HepG2 (cell line): Measurements from ENCODE around the gene CCL19. TPM values are rescaled to one million over a fixed set of nuclear protein-coding genes. Genes with fewer than 3 reads are reported as not detected.

ENCODE experiments used
- CEBPB ChIP-seq: IDR thresholded peaks from 2 replicates; pipeline ENCODE4 v1.6.1; 2011; ENCODE audit warnings: low read depth, low read length, improper control_type of control experiment, borderline replicate concordance
- NFATC3 ChIP-seq: sonication (generic); formaldehyde crosslinking; IDR thresholded peaks from 2 replicates; pipeline ENCODE4 v1.5.1; 2020; ENCODE audit warnings: mild to moderate bottlenecking, missing genetic modification reagents
- RBM39 ChIP-seq: fragments of 200-400 bp; formaldehyde crosslinking; IDR thresholded peaks from one replicate; pipeline ENCODE4 v1.6.1; 2018; ENCODE audit warnings: antibody characterized with exemption, mild to moderate bottlenecking, low read depth, low read length; ENCODE audit not compliant: poor library complexity, severe bottlenecking
- SP5 ChIP-seq: IDR thresholded peaks from 2 replicates; pipeline ENCODE4 v1.6.1; 2016; ENCODE audit warnings: low read depth, borderline replicate concordance
- THYN1 ChIP-seq: sonication (generic); formaldehyde crosslinking; IDR thresholded peaks from 2 replicates; pipeline ENCODE4 v1.8.1; 2023; ENCODE audit warnings: low read depth, mild to moderate bottlenecking, moderate library complexity, missing genetic modification reagents, borderline replicate concordance
- ZFX ChIP-seq: sonication (generic); formaldehyde crosslinking; IDR thresholded peaks from 2 replicates; pipeline ENCODE4 v1.4.0; 2020; ENCODE audit warnings: mild to moderate bottlenecking, low read depth, missing genetic modification reagents, moderate library complexity
- ZNF124 ChIP-seq: sonication (generic); formaldehyde crosslinking; IDR thresholded peaks from 2 replicates; pipeline ENCODE4 v1.4.0; 2020; ENCODE audit warnings: missing genetic modification reagents
- ZNF138 ChIP-seq: sonication (generic); formaldehyde crosslinking; IDR thresholded peaks from 2 replicates; pipeline ENCODE4 v1.5.0; 2020; ENCODE audit warnings: mild to moderate bottlenecking, low read depth, missing genetic modification reagents
- ZNF205 ChIP-seq: IDR thresholded peaks from 2 replicates; pipeline ENCODE4 v1.6.1; 2018; ENCODE audit warnings: missing biosample characterization, missing genetic modification reagents
- ZNF629 ChIP-seq: sonication (generic); formaldehyde crosslinking; conservative IDR thresholded peaks from 2 replicates; pipeline ENCODE4 v1.5.0; 2020; ENCODE audit warnings: missing genetic modification reagents
- ZNF792 ChIP-seq: IDR thresholded peaks from 2 replicates; pipeline ENCODE4 v1.6.1; 2016
- ZSCAN31 ChIP-seq: sonication (generic); formaldehyde crosslinking; IDR thresholded peaks from 2 replicates; pipeline ENCODE4 v1.5.0; 2020; ENCODE audit warnings: low read depth, mild to moderate bottlenecking, missing genetic modification reagents
- polyA plus RNA-seq, 8 experiments: library from polyadenylated mRNA; depleted of rRNA in 3 of 8; stranded (reverse) in 7 of 8; unstranded in 1 of 8; fragments of >200 nt; fragmentation: Illumina TruSeq in 4 of 8; extraction: Trizol in 4 of 8; gene quantifications; 2 replicates each; pipeline versions ENCODE4 v1.2.1 to v1.2.3, GENCODE V29; 2011 to 2016; ENCODE audit warnings: low read depth in 4 of 8, missing spikeins in 1 of 8, mixed read lengths in 1 of 8; ENCODE audit not compliant: insufficient read depth in 1 of 8
- total RNA-seq, 5 experiments: library from RNA; depleted of rRNA; stranded (reverse); fragments of >200 nt; fragmentation: Illumina TruSeq; extraction: Trizol; gene quantifications; 2 replicates each; pipeline ENCODE4 v1.2.3, GENCODE V29; 2016; ENCODE audit warnings: low read depth in 1 of 5
- TF ChIP-seq, protein P1 (sequence below): sonication (generic); formaldehyde crosslinking; IDR thresholded peaks from 2 replicates; pipeline ENCODE4 v1.5.1; 2020; ENCODE audit warnings: mild to moderate bottlenecking, missing genetic modification reagents, borderline replicate concordance
- TF ChIP-seq, protein P2 (sequence below): sonication (generic); formaldehyde crosslinking; IDR thresholded peaks from 2 replicates; pipeline ENCODE4 v1.9.0; 2021; ENCODE audit warnings: missing genetic modification reagents, mild to moderate bottlenecking, borderline replicate concordance
- TF ChIP-seq, protein P3 (sequence below): IDR thresholded peaks from 2 replicates; pipeline ENCODE4 v1.6.1; 2018; ENCODE audit warnings: missing genetic modification reagents
- TF ChIP-seq, protein P4 (sequence below): sonication (generic); formaldehyde crosslinking; IDR thresholded peaks from 2 replicates; pipeline ENCODE4 v1.8.1; 2023; ENCODE audit warnings: missing genetic modification reagents, mild to moderate bottlenecking, borderline replicate concordance
- TF ChIP-seq, protein P5 (sequence below): sonication (generic); formaldehyde crosslinking; IDR thresholded peaks from 2 replicates; pipeline ENCODE4 v1.9.0; 2021; ENCODE audit warnings: missing genetic modification reagents, borderline replicate concordance

Gene CCL19
- total and polyA plus RNA-seq, 2 of the 13 experiments (the other 11 are each of a cell fraction or from before 2014, with no cell fraction given): not detected

DNA sequence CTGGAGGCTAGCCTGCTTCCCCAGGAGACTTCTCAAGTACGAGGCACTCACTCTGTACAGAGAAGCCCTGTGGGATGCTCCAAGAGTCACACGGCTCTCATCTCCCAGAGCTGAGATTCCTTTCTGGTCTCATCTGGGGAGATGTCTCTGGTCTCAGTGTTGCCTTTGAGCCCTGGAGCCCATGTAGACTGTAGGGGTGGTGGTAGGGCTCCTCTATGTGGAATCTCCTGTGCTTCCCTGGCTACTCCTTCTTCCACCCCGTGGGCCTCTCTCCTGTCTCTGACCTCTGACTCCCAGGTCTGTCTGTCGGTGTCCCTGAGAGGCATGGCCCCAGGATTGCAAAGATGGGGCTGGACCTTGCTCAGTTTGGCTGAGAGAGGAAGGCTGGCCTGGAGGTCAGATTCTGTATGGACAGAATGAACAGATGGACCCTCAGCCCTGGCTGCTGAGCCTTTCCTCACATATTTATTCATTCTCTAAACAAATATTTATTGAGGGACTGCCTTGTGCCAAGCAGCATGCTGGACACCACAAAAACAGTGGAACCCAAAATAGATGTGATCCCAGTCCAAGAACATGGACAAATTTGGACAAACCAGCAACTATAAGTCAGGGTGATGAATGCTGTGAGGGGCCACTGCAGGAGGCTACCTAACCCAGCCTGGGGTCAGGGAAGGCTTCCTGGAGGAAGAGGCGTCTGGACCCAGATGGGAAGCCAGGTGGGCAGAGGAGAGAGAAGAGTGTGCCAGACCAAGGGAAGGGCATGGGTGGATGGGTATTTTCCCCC lies 2.6 kb downstream of the CCL19 start (continued):
- TF ChIP-seq, protein P1, sequence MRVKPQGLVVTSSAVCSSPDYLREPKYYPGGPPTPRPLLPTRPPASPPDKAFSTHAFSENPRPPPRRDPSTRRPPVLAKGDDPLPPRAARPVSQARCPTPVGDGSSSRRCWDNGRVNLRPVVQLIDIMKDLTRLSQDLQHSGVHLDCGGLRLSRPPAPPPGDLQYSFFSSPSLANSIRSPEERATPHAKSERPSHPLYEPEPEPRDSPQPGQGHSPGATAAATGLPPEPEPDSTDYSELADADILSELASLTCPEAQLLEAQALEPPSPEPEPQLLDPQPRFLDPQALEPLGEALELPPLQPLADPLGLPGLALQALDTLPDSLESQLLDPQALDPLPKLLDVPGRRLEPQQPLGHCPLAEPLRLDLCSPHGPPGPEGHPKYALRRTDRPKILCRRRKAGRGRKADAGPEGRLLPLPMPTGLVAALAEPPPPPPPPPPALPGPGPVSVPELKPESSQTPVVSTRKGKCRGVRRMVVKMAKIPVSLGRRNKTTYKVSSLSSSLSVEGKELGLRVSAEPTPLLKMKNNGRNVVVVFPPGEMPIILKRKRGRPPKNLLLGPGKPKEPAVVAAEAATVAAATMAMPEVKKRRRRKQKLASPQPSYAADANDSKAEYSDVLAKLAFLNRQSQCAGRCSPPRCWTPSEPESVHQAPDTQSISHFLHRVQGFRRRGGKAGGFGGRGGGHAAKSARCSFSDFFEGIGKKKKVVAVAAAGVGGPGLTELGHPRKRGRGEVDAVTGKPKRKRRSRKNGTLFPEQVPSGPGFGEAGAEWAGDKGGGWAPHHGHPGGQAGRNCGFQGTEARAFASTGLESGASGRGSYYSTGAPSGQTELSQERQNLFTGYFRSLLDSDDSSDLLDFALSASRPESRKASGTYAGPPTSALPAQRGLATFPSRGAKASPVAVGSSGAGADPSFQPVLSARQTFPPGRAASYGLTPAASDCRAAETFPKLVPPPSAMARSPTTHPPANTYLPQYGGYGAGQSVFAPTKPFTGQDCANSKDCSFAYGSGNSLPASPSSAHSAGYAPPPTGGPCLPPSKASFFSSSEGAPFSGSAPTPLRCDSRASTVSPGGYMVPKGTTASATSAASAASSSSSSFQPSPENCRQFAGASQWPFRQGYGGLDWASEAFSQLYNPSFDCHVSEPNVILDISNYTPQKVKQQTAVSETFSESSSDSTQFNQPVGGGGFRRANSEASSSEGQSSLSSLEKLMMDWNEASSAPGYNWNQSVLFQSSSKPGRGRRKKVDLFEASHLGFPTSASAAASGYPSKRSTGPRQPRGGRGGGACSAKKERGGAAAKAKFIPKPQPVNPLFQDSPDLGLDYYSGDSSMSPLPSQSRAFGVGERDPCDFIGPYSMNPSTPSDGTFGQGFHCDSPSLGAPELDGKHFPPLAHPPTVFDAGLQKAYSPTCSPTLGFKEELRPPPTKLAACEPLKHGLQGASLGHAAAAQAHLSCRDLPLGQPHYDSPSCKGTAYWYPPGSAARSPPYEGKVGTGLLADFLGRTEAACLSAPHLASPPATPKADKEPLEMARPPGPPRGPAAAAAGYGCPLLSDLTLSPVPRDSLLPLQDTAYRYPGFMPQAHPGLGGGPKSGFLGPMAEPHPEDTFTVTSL: peak; percentile 74; the same call in 1 of the 2 replicates
- TF ChIP-seq, protein P2, sequence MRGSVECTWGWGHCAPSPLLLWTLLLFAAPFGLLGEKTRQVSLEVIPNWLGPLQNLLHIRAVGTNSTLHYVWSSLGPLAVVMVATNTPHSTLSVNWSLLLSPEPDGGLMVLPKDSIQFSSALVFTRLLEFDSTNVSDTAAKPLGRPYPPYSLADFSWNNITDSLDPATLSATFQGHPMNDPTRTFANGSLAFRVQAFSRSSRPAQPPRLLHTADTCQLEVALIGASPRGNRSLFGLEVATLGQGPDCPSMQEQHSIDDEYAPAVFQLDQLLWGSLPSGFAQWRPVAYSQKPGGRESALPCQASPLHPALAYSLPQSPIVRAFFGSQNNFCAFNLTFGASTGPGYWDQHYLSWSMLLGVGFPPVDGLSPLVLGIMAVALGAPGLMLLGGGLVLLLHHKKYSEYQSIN (CRISPR knock-in tag): no peak
- TF ChIP-seq CEBPB (peak; percentile 45; the same call in 1 of the 2 replicates), ZNF629 (CRISPR knock-in tag) (no peak), ZNF124 (CRISPR knock-in tag) (peak; percentile 57; the same call in 1 of the 2 replicates), ZNF205 (0 out of 2 replicates have a peak, but pooled peaks have one; percentile 60), ZNF792 (0 out of 2 replicates have a peak, but pooled peaks have one; percentile 12), ZSCAN31 (no peak), THYN1 (CRISPR knock-in tag) (no peak), NFATC3 (no peak), SP5 (CRISPR knock-in tag) (no peak), ZFX (CRISPR knock-in tag) (peak; percentile 39; the same call in 1 of the 2 replicates), ZNF138 (no peak), RBM39 (no peak)
- TF ChIP-seq, protein P3, sequence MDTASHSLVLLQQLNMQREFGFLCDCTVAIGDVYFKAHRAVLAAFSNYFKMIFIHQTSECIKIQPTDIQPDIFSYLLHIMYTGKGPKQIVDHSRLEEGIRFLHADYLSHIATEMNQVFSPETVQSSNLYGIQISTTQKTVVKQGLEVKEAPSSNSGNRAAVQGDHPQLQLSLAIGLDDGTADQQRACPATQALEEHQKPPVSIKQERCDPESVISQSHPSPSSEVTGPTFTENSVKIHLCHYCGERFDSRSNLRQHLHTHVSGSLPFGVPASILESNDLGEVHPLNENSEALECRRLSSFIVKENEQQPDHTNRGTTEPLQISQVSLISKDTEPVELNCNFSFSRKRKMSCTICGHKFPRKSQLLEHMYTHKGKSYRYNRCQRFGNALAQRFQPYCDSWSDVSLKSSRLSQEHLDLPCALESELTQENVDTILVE (CRISPR knock-in tag): no peak
- TF ChIP-seq, protein P4, sequence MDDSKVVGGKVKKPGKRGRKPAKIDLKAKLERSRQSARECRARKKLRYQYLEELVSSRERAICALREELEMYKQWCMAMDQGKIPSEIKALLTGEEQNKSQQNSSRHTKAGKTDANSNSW (CRISPR knock-in tag): no peak
- TF ChIP-seq, protein P5, sequence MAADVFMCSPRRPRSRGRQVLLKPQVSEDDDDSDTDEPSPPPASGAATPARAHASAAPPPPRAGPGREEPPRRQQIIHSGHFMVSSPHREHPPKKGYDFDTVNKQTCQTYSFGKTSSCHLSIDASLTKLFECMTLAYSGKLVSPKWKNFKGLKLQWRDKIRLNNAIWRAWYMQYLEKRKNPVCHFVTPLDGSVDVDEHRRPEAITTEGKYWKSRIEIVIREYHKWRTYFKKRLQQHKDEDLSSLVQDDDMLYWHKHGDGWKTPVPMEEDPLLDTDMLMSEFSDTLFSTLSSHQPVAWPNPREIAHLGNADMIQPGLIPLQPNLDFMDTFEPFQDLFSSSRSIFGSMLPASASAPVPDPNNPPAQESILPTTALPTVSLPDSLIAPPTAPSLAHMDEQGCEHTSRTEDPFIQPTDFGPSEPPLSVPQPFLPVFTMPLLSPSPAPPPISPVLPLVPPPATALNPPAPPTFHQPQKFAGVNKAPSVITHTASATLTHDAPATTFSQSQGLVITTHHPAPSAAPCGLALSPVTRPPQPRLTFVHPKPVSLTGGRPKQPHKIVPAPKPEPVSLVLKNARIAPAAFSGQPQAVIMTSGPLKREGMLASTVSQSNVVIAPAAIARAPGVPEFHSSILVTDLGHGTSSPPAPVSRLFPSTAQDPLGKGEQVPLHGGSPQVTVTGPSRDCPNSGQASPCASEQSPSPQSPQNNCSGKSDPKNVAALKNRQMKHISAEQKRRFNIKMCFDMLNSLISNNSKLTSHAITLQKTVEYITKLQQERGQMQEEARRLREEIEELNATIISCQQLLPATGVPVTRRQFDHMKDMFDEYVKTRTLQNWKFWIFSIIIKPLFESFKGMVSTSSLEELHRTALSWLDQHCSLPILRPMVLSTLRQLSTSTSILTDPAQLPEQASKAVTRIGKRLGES (CRISPR knock-in tag): no peak
